Measurements from ENCODE around the gene BIRC2.
"Not testable (repeated sequence)": the region's sequence is repeated elsewhere in the genome, so short reads cannot be mapped to it uniquely, and the experiment has no call there.

BIRC2 gene

DNA sequence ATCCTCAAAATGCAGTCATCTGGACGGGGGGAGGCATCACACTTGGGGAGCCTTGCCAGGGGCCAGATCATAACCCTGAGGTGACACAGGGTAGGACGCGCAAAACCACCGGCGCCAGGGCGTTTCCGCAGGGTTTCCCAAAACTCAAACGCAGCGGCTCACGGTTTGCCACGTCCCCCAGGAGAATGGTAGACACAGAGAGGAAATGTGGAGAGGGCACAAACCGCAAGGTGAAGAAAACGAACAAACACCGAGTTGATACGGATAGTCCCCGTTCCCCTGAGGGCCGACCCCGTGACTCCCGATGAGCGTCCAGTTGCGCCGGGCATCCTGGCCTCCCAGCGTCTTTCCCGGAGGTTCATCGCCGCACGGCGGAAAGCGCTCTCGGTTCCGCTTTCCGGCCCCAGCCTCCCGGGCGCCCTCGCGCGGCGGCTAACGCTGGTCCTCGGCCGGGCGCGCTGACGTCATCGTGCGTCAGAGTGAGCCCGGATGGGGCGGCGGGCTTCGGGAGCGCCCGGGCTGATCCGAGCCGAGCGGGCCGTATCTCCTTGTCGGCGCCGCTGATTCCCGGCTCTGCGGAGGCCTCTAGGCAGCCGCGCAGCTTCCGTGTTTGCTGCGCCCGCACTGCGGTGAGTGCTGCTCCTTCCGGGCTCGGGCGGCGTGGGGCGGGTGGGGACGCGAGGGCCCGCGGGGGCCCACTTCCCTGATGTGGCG, at the start of gene BIRC2:
Gene BIRC2 (plus strand): TSS at position 467 of the 714 bp plus-strand sequence. CDS start 2,641 bp downstream, outside the sequence.
- peak within 1 kb of the TSS; percentile 98 for H3K27ac Mint-ChIP-seq
- no peaks in the 10 kb centered on the region for H3K27me3 Mint-ChIP-seq
- no peaks in the 10 kb centered on the region for H3K9me3 Mint-ChIP-seq
- peak; percentile 97 to 99 for DNase-seq (ENCODE audit: low spot score in 2 of 2)
- peaks cover 24% of the 10 kb centered on the region for H3K4me1 Mint-ChIP-seq
- peaks cover 13% of the 10 kb centered on the region for H3K36me3 Mint-ChIP-seq
- peak within 1 kb of the TSS; percentile 95 for H3K4me3 Mint-ChIP-seq
- ATAC-seq (ENCODE audit: low read depth): peak; percentile 88

DNA sequence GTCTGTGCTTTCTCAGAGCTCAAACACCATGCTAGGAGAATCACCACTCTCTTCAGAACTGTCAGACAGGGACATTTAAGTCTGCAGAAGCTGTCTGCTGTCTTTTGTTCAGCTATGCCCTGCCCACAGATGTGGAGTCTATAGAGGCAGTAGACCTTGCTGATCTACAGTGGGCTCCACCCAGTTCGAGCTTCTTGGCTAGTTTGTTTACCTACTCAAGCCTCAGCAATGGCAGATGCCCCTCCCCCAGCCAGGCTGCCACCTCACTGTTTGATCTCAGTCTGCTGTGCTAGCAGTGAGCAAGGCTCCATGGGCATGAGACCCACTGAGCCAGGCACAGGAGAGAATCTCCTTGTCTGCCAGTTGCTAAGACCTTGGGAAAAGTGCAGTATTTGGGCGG, 46.2 kb upstream of the BIRC2 start:
- Mint-ChIP-seq H3K9me3 (peaks cover 16% of the 10 kb centered on the region), H3K4me3 (peak overlapping the region; percentile 16), H3K27ac (peak overlapping the region; percentile 79), H3K4me1 (peaks cover 62% of the 10 kb centered on the region), H3K36me3 (peaks cover 26% of the 10 kb centered on the region)
- not testable (repeated sequence) for H3K27me3 Mint-ChIP-seq; DNase-seq (ENCODE audit: low spot score in 2 of 2)
- ATAC-seq (ENCODE audit: low read depth): peak; percentile 58

DNA sequence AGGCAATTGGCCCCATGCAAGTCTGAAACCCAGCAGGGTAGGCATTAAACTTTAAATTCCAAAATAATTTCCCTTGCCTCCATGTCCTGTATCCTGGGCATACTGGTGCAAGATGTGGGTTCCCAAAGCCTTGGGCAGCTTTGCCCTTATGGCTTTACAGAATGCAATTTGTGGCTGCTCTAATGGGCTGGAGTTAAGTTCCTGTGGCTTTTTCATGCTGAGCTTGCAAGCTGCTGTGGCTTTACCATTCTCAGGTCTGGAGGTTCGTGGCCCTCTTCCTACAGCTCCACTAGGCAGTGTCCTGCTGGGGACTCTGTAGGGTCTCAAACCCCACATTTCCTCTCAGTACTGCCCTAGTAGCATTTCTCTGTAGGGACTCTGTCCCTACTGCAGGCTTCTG, 44.8 kb upstream of the BIRC2 start:
- no peak for DNase-seq (ENCODE audit: low spot score in 2 of 2)
- Mint-ChIP-seq H3K4me3 (peak overlapping the region; percentile 1), H3K27me3 (no peaks in the 10 kb centered on the region), H3K9me3 (peaks cover 16% of the 10 kb centered on the region), H3K27ac (no peak overlapping the region), H3K4me1 (peaks cover 67% of the 10 kb centered on the region), H3K36me3 (peaks cover 24% of the 10 kb centered on the region)
- ATAC-seq (ENCODE audit: low read depth): no peak

DNA sequence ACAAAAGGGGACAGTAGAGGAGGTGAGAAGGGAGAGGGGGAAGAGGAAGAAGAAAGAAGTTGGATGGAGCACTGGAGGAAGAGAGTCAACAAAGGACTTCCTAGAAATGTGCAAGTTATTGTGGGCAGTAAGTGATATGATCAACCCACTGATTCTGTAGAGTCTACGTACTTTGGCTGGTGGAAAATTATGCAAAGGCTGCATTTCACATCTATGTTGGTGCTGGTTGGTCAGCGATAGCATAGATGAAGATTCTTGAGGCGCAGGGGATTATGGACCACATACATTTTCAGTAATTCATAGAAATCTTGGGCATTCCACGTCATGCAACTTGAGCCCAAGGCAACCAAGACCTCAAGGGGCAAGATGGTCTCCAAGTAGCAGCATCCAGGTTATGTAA, 42.3 kb upstream of the BIRC2 start:
- ATAC-seq (ENCODE audit: low read depth): no peak
- peaks cover 53% of the 10 kb centered on the region for H3K4me1 Mint-ChIP-seq

DNA sequence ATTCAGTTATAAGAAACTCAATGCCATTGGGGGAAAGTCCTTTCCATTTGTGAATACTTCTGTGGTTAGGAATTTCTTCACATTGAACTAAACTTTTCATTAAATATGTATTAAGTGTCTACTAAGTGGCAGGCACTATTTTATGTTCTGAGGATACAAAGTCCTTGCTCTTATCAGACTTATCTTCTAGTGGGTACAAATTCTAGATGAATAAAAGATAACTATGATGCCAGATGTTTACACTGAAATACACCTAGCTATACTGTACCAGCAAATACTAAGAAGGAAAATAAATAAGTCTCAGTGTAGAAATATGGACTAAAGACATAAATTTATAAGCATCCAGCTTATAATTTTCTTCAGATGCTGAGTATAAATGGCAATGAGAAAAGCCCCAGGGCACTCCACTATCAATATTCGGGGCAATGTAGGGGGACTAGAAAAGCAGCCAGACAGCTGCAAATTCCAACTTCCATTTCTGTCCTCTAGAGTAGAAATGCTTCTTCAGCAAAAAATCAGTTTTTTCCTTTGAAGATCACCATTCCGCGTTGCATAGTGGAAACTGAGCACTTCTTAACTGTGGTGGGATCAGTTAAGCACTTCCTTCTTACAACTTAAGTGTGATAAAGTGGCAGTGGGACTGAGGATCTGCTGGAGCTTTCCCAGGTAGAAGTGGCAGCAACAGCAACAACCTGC, 41.5 kb upstream of the BIRC2 start:
- Mint-ChIP-seq H3K4me3 (peak overlapping the region; percentile 49), H3K9me3 (peaks cover 14% of the 10 kb centered on the region), H3K27ac (peak overlapping the region; percentile 92), H3K4me1 (peaks cover 48% of the 10 kb centered on the region), H3K36me3 (peaks cover 14% of the 10 kb centered on the region), H3K27me3 (no peaks in the 10 kb centered on the region)
- ATAC-seq (ENCODE audit: low read depth): no peak
- DNase-seq (ENCODE audit: low spot score in 2 of 2): no peak

More for the DNA sequence above, 42.3 kb upstream of the BIRC2 start:
- H3K36me3 Mint-ChIP-seq: peaks cover 17% of the 10 kb centered on the region
- peak overlapping the region; percentile 32 for H3K4me3 Mint-ChIP-seq
- no peak for DNase-seq (ENCODE audit: low spot score in 2 of 2)
- H3K9me3 Mint-ChIP-seq: peaks cover 14% of the 10 kb centered on the region
- H3K27me3 Mint-ChIP-seq: no peaks in the 10 kb centered on the region
- H3K27ac Mint-ChIP-seq: peak overlapping the region; percentile 92

DNA sequence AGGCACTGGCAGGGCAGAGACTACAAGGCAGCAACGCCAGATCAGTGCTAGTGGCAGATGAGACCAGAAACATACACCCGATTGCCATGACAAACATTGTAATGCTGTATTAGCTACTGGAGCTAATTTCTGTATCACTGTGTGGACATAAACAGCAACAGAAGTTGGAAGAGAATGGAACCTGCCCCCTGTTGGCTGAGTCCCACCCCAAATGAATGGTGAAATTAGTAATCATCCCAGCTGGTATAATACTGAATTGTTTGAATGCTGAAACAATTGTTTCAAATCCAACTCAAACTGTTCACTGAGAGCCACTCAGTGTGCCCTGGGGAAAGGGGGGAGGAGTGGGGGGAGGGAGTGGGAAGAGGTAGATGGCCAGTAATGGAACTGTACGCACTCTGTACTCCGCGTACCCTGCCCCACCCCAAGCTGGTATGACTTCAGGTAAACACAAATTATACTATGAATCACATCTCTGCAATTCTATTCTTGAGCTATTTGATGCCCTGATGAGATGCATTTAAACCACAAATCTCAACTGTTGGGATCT, 40.9 kb upstream of the BIRC2 start:
- H3K4me3 Mint-ChIP-seq: peak overlapping the region; percentile 49
- DNase-seq (ENCODE audit: low spot score in 2 of 2) (no peak), ATAC-seq (ENCODE audit: low read depth) (peak; percentile 20)
- H3K9me3 Mint-ChIP-seq: peaks cover 14% of the 10 kb centered on the region
- peak overlapping the region; percentile 92 for H3K27ac Mint-ChIP-seq
- H3K4me1 Mint-ChIP-seq: peaks cover 48% of the 10 kb centered on the region
- H3K36me3 Mint-ChIP-seq: peaks cover 14% of the 10 kb centered on the region
- H3K27me3 Mint-ChIP-seq: no peaks in the 10 kb centered on the region

DNA sequence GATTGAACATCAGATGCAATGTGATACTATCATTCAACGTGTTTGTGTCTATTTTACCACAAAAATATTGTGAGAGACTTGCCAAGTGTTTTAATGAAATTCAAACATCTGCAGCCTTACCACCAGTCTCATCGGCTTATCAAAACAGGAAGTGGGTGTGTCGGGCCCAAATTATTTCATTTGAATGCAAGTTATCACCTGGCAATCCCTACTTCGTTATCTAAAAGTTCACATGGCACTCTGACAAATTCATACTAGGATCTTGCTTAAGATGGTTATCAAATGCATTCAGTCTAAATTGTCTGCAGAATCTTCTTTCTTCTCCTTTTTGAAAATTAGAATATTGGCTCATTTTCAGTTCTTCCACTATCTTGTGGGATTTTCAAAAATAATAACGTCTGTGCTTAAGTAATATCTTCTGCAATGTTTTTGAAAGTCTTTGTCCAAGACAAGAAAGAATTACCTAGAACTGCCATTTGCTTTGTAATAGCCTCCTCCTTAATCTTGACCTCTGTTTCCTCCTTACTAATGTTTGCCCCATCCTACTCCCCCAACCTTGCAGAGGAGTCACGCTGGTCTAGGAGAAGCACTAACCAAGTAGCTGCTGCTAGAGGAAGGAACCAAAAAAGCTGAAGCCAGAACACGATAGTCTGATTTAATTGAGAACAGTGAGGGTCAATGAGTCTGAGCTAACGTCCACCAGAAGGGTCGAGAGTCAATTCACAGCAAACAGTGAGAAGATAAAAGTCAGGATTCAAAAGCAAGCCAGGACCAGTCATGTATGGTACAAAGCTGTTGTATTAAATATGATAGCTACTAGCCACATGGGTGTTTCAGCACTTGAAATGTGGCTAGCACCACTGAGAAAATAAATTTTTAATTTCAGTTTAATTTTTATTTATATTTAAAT, 39.9 kb upstream of the BIRC2 start:
- Mint-ChIP-seq H3K4me3 (peak overlapping the region; percentile 31), H3K27ac (peak overlapping the region; percentile 92), H3K27me3 (no peaks in the 10 kb centered on the region), H3K4me1 (peaks cover 40% of the 10 kb centered on the region), H3K9me3 (peaks cover 9% of the 10 kb centered on the region), H3K36me3 (peaks cover 8% of the 10 kb centered on the region)
- peak; percentile 89 for ATAC-seq (ENCODE audit: low read depth)
- DNase-seq (ENCODE audit: low spot score in 2 of 2): peak in 1 of 2 donors; percentile 41

DNA sequence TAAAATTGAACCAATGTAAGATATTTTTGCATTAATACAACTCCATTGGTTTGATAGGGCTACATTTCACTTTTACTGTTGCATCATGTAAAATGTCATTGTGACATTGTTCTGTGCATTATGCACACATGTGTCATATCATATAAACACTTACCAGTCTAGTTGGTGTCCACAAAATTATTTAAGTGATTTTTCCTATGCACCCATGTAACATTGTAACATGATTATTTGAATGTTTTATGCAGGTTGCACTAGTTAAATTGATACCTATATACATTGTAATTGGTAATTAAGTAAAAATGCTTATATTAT, 39.3 kb upstream of the BIRC2 start:
- no peaks in the 10 kb centered on the region for H3K27me3 Mint-ChIP-seq
- ATAC-seq (ENCODE audit: low read depth): no peak
- H3K36me3 Mint-ChIP-seq: peaks cover 8% of the 10 kb centered on the region
- peaks cover 44% of the 10 kb centered on the region for H3K4me1 Mint-ChIP-seq
- H3K27ac Mint-ChIP-seq: peak overlapping the region; percentile 92
- DNase-seq (ENCODE audit: low spot score in 2 of 2): no peak
- no peak overlapping the region for H3K4me3 Mint-ChIP-seq
- peaks cover 9% of the 10 kb centered on the region for H3K9me3 Mint-ChIP-seq

DNA sequence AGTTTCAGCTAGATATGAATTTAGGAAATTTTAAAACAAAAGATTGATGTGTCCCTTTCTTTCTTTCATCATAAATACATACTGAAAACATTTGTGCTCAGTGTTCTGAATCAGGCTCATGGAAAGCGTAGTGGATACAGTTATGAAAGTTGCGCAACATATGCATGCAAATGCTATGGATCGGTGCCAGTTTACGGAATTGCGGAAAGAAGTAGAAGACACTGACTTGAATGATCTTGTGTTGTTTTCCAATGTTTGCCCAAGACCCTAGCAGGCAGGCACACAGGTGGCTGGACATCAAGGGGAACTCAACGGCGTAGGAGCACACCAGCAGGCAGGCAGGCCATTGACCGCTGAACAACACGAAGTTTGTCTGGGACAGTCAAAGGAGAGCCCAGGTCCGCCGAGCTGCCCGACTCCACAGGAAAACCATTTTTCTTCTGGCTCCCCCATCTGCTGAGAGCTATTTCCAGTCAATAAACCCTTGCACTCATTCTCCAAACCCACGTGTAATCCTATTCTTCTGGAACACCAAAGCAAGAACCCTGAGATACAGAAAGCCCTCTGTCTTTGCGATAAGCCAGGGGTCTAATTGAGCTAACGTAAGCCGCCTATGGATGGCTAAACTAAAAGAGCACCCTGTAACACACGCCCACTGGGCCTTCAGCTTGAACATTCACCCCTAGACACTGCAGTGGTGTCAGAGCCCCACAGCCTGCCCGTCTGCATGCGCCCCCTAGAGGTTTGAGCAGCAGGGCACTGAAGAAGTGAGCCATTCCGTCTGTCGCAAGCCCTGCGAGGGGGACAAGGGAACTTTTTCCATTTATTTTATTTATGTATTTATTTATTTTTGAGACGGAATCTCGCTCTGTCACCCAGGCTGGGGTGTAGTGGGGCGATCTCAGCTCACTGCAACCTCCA, 37.1 kb upstream of the BIRC2 start:
- Mint-ChIP-seq H3K9me3 (no peaks in the 10 kb centered on the region), H3K36me3 (no peaks in the 10 kb centered on the region), H3K4me1 (peaks cover 43% of the 10 kb centered on the region), H3K4me3 (no peak overlapping the region), H3K27me3 (no peaks in the 10 kb centered on the region), H3K27ac (no peak overlapping the region)
- no peak for DNase-seq (ENCODE audit: low spot score in 2 of 2)
- ATAC-seq (ENCODE audit: low read depth): no peak

DNA sequence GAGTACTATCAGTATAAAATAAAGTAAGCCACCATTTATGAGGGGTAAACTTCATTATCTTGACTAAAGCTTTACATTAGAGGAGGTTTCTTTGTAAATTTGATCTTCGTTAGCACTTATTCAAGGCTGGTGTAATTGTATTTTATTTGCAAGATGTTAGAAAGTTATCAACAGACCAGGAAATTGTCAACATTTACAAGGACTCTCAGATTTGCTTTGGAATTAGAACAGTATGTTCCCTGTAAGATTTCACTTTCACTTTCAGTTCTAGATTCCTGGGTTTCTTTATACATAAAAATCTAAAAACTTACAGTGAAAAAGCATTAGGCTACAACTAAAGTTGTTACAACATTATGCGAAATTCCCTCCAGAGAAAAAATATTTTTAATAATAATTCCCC, 34.3 kb upstream of the BIRC2 start:
- ATAC-seq (ENCODE audit: low read depth) (no peak), DNase-seq (ENCODE audit: low spot score in 2 of 2) (no peak)
- Mint-ChIP-seq H3K4me1 (peaks cover 32% of the 10 kb centered on the region), H3K36me3 (peaks cover 3% of the 10 kb centered on the region), H3K27me3 (no peaks in the 10 kb centered on the region), H3K9me3 (no peaks in the 10 kb centered on the region), H3K4me3 (no peak overlapping the region), H3K27ac (peak overlapping the region; percentile 96)

DNA sequence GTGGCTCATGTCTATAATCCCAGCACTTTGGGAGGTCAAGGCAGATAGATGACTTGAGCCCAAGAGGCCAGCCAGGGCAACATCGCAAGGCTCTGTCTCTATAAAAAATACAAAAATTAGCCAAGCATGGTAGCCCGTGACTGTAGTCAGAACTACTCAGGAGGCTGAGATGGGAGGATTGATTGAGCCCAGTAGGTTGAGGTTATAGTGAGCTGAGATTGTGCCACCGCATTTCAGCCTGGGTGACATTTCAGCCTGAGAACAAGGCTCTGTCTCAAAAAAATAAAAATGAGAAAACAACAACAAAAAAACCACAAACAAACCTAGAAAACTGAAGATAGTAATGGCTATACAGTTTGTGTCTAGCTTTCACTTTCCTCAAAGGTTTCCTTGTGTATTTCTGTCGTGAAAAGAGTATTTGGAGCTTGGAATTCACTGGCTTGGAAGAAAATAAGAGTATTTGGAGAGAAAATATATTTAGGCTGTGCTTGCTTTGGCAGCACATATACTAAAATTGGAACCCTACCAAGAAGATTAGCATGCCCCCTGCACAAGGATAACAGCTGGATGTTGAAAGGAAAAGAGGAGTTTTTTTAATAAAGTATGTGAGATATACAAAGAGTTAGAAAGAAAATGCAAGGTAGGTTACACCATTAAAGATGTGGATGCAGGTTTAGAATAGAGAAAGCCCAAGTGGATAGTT, 33.6 kb upstream of the BIRC2 start:
- DNase-seq (ENCODE audit: low spot score in 2 of 2) (no peak), ATAC-seq (ENCODE audit: low read depth) (no peak)
- H3K9me3 Mint-ChIP-seq: no peaks in the 10 kb centered on the region
- peaks cover 32% of the 10 kb centered on the region for H3K4me1 Mint-ChIP-seq
- H3K4me3 Mint-ChIP-seq: peak overlapping the region; percentile 41
- no peaks in the 10 kb centered on the region for H3K27me3 Mint-ChIP-seq
- H3K36me3 Mint-ChIP-seq: peaks cover 6% of the 10 kb centered on the region
- H3K27ac Mint-ChIP-seq: peak overlapping the region; percentile 96

DNA sequence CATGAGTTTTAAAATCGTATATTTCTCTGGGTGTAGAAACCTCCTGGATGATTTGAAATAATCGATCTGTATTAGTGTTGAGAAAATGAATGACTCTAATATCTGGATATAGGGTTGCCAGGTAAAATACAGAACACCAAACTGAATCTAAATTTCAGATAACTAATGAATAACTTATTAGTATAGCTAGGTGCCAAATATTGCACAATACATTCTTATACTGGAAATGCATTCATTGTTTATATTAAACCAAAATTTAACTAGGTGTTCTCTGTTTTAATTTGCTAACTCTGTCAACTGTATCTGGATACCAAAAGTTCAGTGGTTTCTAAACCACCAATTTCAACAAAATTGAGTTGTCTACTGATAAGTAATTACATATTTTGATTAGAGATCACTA, 32.2 kb upstream of the BIRC2 start:
- H3K27me3 Mint-ChIP-seq: no peaks in the 10 kb centered on the region
- H3K27ac Mint-ChIP-seq: peak overlapping the region; percentile 96
- no peak for DNase-seq (ENCODE audit: low spot score in 2 of 2)
- ATAC-seq (ENCODE audit: low read depth): no peak
- peaks cover 39% of the 10 kb centered on the region for H3K4me1 Mint-ChIP-seq
- H3K9me3 Mint-ChIP-seq: no peaks in the 10 kb centered on the region
- H3K4me3 Mint-ChIP-seq: no peak overlapping the region
- H3K36me3 Mint-ChIP-seq: peaks cover 16% of the 10 kb centered on the region

Measured in memory B cell (primary cell).